Spleen (tissue), 11 donors: Measurements from ENCODE around the gene TENM3. TPM values are rescaled to one million over a fixed set of nuclear protein-coding genes. Genes with fewer than 3 reads are reported as not detected.

Experiments used
- DNase-seq: peaks from one replicate; pipeline ENCODE4 v3.0.0-alpha.2; 2020
- H3K27ac ChIP-seq, 8 donors: fragments of 200-600 bp; sonication (generic) in 7 of 8; 1 replicate in 4 of 8; 2 replicates in 4 of 8; pipeline versions ENCODE4 v1.5.0 to v1.8.0; 2016 to 2021; ENCODE audit warnings: inconsistent platforms in 4 of 8, mild to moderate bottlenecking in 4 of 8, moderate library complexity in 1 of 8
- H3K27me3 ChIP-seq, 7 donors: fragments of 200-600 bp; sonication (generic) in 6 of 7; replicated peaks in 1 of 7; 1 replicate in 4 of 7; 2 replicates in 3 of 7; pipeline versions ENCODE4 v1.5.0 to v1.8.0; 2016 to 2021; ENCODE audit warnings: inconsistent platforms in 3 of 7, mild to moderate bottlenecking in 1 of 7
- H3K36me3 ChIP-seq, 6 donors: fragments of 200-600 bp; sonication (generic) in 5 of 6; 1 replicate in 4 of 6; 2 replicates in 2 of 6; pipeline versions ENCODE4 v1.5.0 to v1.8.0; 2016 to 2021; ENCODE audit warnings: inconsistent platforms in 2 of 6
- H3K4me1 ChIP-seq, 6 donors: fragments of 200-600 bp; sonication (generic) in 5 of 6; 1 replicate in 3 of 6; 2 replicates in 3 of 6; pipeline versions ENCODE4 v1.5.0 to v1.8.0; 2016 to 2021; ENCODE audit warnings: inconsistent platforms in 3 of 6
- H3K4me3 ChIP-seq, 8 donors: fragments of 200-600 bp; sonication (generic) in 7 of 8; 1 replicate in 4 of 8; 2 replicates in 4 of 8; pipeline versions ENCODE4 v1.5.0 to v1.8.0; 2016 to 2021; ENCODE audit warnings: inconsistent platforms in 4 of 8, mild to moderate bottlenecking in 4 of 8, moderate library complexity in 2 of 8
- H3K9me3 ChIP-seq, 8 donors: fragments of 200-600 bp; sonication (generic) in 7 of 8; 1 replicate in 4 of 8; 2 replicates in 4 of 8; pipeline versions ENCODE4 v1.5.0 to v1.8.0; 2016 to 2021; ENCODE audit warnings: inconsistent platforms in 4 of 8
- CTCF ChIP-seq, 11 experiments: fragments of 200-600 bp in 7 of 11; fragments of 450-650 bp in 4 of 11; sonication (generic) in 4 of 11; IDR thresholded peaks in 8 of 11; conservative IDR thresholded peaks in 3 of 11; 1 replicate in 7 of 11; 2 replicates in 4 of 11; pipeline versions ENCODE4 v1.4.0 to v1.8.0; 2016 to 2021; ENCODE audit warnings: antibody characterized with exemption in 11 of 11, inconsistent platforms in 4 of 11, mild to moderate bottlenecking in 1 of 11
- POLR2A ChIP-seq, 3 donors: fragments of 450-650 bp; IDR thresholded peaks; one replicate each; pipeline ENCODE4 v1.5.1; 2017; ENCODE audit warnings: antibody characterized with exemption in 3 of 3, mild to moderate bottlenecking in 1 of 3
- POLR2AphosphoS5 ChIP-seq, 3 donors: sonication (generic); formaldehyde crosslinking; IDR thresholded peaks; one replicate each; pipeline ENCODE4 v1.5.1; 2017; ENCODE audit warnings: antibody characterized with exemption in 3 of 3
- WGBS, 5 donors: extraction: QIAGEN DNeasy Blood & Tissue Kit in 3 of 5; methylation state at CpG; one replicate each; pipeline versions ENCODE4 v1.1.5 to v1.1.7; 2013 to 2018; 5-methylcytosine and 5-hydroxymethylcytosine counted together
- intact Hi-C: fragments of 100-400 bp; cut with DNase I; formaldehyde crosslinking; loops from one replicate; pipeline ENCODE4 v1.15.0; 2023; ENCODE audit warnings: low total_unique reads
- polyA plus RNA-seq, 3 donors: library from polyadenylated mRNA; stranded (reverse); fragments of 200-250 nt; gene quantifications; one replicate each; pipeline ENCODE4 v1.2.1, GENCODE V29; 2013
- total RNA-seq, 7 donors: library from RNA; depleted of rRNA in 3 of 7; stranded (reverse); fragments of >200 nt in 3 of 7; fragmentation: NEBNext Ultra II Directional in 4 of 7; extraction: Animal tissue kit (Norgen Biotek cat#: 25700) in 4 of 7; gene quantifications; one replicate each; pipeline versions ENCODE4 v1.1.0 to v1.2.1, GENCODE V29; 2016 to 2021
- donor health status: healthy with polysubstance abuse.
- donor health status: DM: no; HTN: no; CAD: no; lungs with moderate emphysema.
- donor health status: DM: no; HTN: no; CAD: no.
- donor health status: Bipolar disorder and iron deficiency.
- donor health status: healthy.
- donor health status: DM: no; HTN: no; CAD: no.
- donor health status: DM: yes; HTN: yes; CAD: no.

TENM3 gene
- total and polyA plus RNA-seq, 10 donors, result 0.37 to 45.6 (median 17.7) TPM

GRCh38 chr4:182245541-182246215, 2.5 kb downstream of the TENM3 start:
- DNase-seq, result no peak
- intact Hi-C loops, result no loop called here
- Histone ChIP-seq H3K36me3 (no peaks in the 10 kb centered on the region), H3K4me1 (no peaks in the 10 kb centered on the region), H3K27ac (no peak overlapping the region), H3K27me3 (no peaks in the 10 kb centered on the region), H3K4me3 (no peak overlapping the region), H3K9me3 (peaks cover 0 to 11% (median 0%) of the 10 kb centered on the region in 8 donors)
- 74 to 83% (median 76%) methylated on average over 10 of the region's 10 CpGs for WGBS, 5 donors
- no peak for TF ChIP-seq CTCF (IDR thresholded peaks at IDR 0.05 in 8 of 11, conservative IDR thresholded peaks at IDR 0.05 in 3 of 11)
- TF ChIP-seq POLR2AphosphoS5 (IDR thresholded peaks at IDR 0.05), result no peak
- no peak for TF ChIP-seq POLR2A (IDR thresholded peaks at IDR 0.05)

GRCh38 chr4:182246401-182247205, 3.4 kb downstream of the TENM3 start:
- Histone ChIP-seq H3K4me3 (no peak overlapping the region), H3K9me3 (peaks cover 0 to 11% (median 0%) of the 10 kb centered on the region in 8 donors), H3K27ac (no peak overlapping the region), H3K36me3 (no peaks in the 10 kb centered on the region), H3K4me1 (no peaks in the 10 kb centered on the region), H3K27me3 (no peaks in the 10 kb centered on the region)
- TF ChIP-seq CTCF (IDR thresholded peaks at IDR 0.05 in 8 of 11, conservative IDR thresholded peaks at IDR 0.05 in 3 of 11) (no peak), POLR2A (IDR thresholded peaks at IDR 0.05) (no peak), POLR2AphosphoS5 (IDR thresholded peaks at IDR 0.05) (no peak)
- 66 to 69% (median 66%) methylated on average over 27 of the region's 27 CpGs for WGBS, 5 donors
- no peak for DNase-seq
- intact Hi-C loops, result no loop called here

GRCh38 chr4:182248295-182248694, 5.1 kb downstream of the TENM3 start:
- Histone ChIP-seq H3K36me3 (no peaks in the 10 kb centered on the region), H3K4me1 (no peaks in the 10 kb centered on the region), H3K9me3 (peaks cover 0 to under 1% (median 0%) of the 10 kb centered on the region in 8 donors), H3K4me3 (no peak overlapping the region), H3K27me3 (no peaks in the 10 kb centered on the region), H3K27ac (no peak overlapping the region)
- no peak for DNase-seq
- no peak for TF ChIP-seq CTCF (IDR thresholded peaks at IDR 0.05 in 8 of 11, conservative IDR thresholded peaks at IDR 0.05 in 3 of 11)
- no peak for TF ChIP-seq POLR2AphosphoS5 (IDR thresholded peaks at IDR 0.05)
- no peak for TF ChIP-seq POLR2A (IDR thresholded peaks at IDR 0.05)
- intact Hi-C loops, result no loop called here
- WGBS, 5 donors, result 73 to 82% (median 75%) methylated on average over 3 of the region's 3 CpGs

GRCh38 chr4:182250446-182250845, 7.2 kb downstream of the TENM3 start:
- Histone ChIP-seq H3K4me1 (no peaks in the 10 kb centered on the region), H3K27ac (no peak overlapping the region), H3K4me3 (no peak overlapping the region), H3K27me3 (no peaks in the 10 kb centered on the region), H3K36me3 (no peaks in the 10 kb centered on the region), H3K9me3 (no peaks in the 10 kb centered on the region)
- intact Hi-C loops, result no loop called here
- 81 to 90% (median 83%) methylated on average over 6 of the region's 6 CpGs for WGBS, 5 donors
- no peak for DNase-seq
- TF ChIP-seq CTCF (IDR thresholded peaks at IDR 0.05 in 8 of 11, conservative IDR thresholded peaks at IDR 0.05 in 3 of 11) (no peak), POLR2AphosphoS5 (IDR thresholded peaks at IDR 0.05) (no peak), POLR2A (IDR thresholded peaks at IDR 0.05) (no peak)
